Left lobe of liver (tissue), 2 donors: ENCODE measurements around the gene TMEM181. TPM values are rescaled to one million over a fixed set of nuclear protein-coding genes. Genes with fewer than 3 reads are reported as not detected.
"Not testable (repeated sequence)": the region's sequence is repeated elsewhere in the genome, so short reads cannot be mapped to it uniquely, and the experiment has no call there.

ENCODE experiments used
- ATAC-seq: fragments of 200-7000 bp; cut with Tn5 transposase; one replicate; pipeline ENCODE4 v1.9.1; 2020; ENCODE audit warnings: mild to moderate bottlenecking, moderate library complexity
- DNase-seq: peaks from one replicate; pipeline ENCODE4 v3.0.0-alpha.2; 2020; ENCODE audit warnings: low spot score
- total RNA-seq: library from RNA; stranded (reverse); gene quantifications from one replicate; pipeline ENCODE4 v1.2.1, GENCODE V29; 2021
- donor health status: DM: no; HTN: no; CAD: no; lungs with moderate emphysema.
- donor health status: DM: no; HTN: yes; CAD: no.

The TMEM181 gene
- total RNA-seq, 1 donor from 2014 or later = 12.0 TPM

DNA sequence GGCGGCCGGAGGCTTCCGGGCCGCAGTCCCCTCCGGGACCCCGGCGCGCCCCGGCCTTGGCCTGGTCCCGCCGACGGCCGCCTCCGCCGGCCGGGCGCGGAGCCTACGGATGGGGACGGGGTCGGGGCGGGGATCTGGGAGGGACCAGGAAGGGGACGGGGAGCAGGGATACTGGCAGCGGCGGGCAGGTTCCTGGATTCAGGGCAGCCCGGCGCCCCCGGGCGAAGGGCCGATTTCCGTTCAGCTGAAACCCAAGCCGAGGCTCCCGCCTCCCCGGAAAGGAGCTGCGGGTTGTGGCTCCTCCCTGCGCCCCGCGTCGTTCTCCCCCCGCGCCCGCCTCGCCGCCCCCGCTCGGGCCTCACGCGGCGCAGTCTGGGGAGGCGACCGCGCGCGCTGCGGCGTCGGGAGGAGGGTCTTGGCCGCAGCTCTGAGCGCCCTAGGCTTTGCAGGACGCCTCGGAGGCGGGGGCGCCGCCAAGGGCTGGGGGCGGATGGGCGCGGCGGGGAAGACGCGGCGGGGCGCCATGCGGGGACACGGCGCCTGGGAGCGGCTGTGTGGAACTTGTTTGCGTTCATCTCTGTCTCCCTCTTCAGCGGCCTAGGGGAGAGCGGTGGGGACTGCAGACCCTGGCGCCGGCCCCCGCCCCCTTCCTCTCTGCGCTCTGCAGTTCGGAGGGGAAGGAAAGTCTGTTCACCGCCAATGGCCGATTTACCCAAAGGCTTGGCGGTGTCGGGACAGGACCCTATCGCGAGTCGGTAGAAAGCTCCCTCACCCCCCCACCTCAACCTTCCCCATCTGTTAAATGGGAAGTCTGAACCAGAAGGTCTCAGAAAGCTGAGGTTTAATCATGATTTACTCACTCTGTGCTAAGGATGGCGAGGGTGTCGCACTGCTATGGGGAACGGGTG is 22.7 kb upstream of the TMEM181 start:
- no peak for DNase-seq

DNA sequence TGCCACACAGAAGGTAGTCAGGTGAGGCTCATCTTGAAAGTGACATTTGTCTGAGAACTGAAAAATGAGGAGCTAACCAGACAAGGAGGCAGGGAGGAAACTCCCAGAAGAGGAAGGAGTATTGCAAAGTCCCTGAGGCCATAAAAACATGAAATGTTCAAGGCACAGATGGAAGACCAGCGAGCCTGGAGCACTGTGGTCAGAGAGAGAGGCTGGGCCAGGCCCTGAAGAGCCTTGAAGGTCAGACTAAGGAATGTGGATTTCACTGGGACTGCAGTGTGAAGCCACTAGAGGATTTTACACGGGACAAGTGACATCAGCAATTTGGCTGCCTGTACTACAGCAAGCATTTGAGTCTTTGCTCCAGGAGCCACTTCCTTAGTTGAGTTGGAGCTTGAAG is 21.1 kb upstream of the TMEM181 start:
- ATAC-seq = no peak

More for the DNA sequence above, 22.7 kb upstream of the TMEM181 start:
- ATAC-seq = peak; percentile 21

DNA sequence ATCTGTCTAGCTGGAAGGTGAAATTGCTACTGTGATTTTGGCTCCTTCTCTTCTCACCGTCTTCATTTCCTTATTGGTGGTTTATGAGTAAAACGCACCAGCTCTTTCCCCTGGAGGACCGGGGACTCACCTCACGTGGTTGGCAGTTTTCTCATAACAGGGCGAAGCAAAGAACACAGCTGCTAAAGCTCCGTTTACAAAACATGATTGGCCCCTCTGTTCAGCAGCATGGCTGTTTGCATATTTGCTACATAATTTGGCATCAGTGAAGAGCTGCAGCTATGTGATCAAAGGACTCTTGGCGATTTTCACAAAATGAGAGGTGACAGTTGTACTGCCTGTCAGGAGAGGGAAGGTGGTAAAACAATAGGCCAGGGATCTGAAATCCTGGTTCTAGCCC is 20.5 kb upstream of the TMEM181 start:
- ATAC-seq = no peak

More for the DNA sequence above, 21.1 kb upstream of the TMEM181 start:
- no peak for DNase-seq

DNA sequence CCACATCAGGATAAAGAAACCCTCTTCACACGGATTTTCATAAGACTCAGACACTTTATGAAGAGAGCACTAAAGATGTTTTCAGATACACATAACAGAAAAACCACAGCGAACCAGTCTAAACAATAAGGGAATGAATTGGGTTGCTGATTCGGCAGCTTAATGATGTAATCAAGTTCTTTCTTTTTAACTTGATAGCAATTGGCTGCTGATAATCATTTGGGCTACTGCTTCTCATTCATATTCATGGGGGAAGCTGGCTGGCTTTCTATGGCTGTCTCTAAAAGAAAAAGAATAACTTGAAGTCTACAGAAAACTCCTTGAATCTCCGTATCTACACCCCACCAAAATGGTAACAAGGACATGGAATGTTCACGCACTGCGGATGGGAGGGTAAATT is 20.0 kb upstream of the TMEM181 start:
- ATAC-seq = no peak

More for the DNA sequence above, 20.5 kb upstream of the TMEM181 start:
- no peak for DNase-seq

DNA sequence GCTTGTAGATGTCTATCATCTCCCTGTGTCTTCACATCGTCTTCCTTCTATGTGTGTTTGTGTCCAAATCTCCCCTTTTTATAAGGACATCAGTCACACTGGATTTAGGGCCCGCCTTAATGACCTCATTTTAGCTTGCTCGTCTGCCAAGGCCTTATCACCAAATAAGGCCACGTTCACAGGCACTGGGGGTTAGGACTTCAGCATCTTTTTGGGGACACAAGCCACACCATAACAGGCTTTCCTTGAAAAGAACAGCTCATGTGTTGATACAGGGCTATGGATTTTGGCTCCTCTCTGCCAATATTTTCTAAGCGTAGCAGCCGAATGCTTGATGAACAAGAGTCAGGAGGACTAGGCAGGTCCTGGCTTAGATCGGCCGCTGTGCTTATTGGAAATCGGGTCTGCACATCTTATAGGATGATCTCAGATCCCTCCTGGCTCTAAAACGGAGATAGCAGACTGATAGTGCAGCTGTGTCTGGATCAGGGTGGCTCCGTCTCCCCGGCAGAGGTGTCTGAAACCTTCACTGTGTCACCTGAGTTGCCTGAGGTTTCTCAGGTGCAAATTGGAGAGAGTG is 16.2 kb upstream of the TMEM181 start:
- ATAC-seq (no peak), DNase-seq (no peak)

More for the DNA sequence above, 20.0 kb upstream of the TMEM181 start:
- DNase-seq = no peak

DNA sequence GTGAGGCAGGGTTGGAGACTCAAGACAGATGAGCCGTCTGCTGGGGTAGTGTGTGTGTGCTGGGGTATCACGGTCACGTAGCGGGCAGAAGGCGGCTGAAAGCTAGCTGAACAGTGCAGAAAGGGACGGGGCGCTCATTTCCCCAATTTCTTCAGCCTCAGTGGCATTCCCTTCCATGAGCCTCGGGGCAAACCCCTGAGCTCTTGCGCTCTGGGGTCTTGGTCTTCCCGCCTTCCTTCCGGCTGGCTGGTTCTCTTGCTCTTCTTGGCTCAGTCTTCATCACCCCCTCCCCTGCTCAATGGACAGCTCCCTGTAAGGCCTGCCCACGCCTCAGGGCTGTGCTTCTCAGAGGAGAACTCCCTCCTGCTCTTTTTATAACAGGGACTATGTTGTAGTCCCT is 15.5 kb upstream of the TMEM181 start:
- DNase-seq (no peak), ATAC-seq (no peak)

DNA sequence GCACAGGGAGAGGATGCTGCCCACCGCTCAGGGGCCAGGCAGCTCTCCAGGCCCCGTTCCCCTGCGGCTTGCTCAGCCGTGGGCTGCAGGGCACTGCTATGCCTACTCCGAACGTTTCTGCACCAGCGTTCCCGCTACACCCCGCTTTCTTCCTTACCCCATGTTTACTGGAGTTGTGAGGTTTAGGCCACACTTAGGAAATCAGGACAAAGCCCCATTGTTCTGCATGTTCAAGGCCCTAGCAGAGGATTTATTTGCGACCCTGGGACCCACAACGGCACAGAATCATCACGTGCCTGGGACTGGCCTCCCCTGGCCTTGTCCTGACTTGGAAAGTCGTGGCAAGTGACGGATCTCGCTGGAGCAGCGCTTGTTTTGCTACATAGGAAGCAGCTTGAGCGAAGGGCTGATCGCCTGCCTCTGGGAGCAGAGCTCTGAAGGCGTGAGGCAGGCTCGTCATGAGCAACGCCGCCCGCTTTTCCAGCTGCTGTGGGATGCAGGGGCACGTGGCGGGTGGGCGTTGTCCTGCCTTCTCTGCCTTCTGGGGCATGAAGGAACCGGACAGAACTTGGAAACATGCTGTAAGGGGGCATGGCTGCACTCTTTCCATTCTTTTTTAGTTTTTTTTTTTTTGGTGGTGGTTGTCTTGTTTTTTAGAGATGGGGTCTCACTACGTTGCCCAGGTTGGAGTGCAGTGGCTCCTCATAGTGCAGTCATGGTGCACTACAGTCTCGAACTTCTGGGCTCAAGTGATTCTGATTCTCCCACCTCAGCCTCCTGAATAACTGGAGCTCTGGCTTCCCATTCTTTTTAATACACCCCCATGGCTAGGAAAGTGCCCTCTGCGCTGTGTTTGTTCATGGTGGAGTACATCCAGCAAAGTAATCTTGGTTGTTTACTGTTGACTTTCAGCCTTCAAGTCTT is 14.6 kb upstream of the TMEM181 start:
- ATAC-seq (no peak), DNase-seq (no peak)

DNA sequence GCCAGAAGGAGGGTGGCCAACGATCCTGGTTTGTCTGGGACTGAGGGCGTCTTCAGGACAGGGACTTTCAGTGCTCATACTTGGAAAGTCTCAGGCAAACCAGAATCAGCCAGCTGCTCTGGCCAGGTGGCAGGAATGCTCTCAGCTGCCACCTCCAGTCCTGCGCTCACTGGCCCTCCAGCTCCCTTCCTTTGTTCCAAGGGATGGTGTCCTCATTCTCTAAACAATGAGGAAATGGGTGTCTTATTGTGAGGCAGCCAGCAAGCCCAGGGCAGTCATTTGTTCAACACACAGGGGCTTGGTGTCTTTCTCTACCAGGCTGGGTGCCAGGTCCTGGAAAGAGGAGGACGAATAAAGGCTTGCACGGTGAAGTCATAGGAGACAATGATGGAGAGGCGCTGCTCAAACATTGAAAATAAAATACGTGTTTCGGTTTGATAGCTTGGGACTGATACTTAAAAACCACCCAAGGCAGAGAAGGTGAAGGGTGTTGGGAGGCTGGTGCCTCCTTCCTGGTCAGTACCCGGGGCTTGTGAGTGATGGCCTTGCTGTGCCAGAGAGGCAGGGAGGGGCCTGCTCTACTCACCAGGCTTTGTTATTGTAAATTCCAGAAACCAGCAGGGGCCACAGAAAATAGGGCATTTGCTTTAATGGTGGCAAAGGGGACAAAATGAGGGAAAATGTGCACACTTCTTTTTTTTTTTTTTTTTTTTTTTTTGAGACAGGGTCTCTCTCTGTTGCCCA is 11.3 kb upstream of the TMEM181 start:
- DNase-seq (no peak), ATAC-seq (no peak)

DNA sequence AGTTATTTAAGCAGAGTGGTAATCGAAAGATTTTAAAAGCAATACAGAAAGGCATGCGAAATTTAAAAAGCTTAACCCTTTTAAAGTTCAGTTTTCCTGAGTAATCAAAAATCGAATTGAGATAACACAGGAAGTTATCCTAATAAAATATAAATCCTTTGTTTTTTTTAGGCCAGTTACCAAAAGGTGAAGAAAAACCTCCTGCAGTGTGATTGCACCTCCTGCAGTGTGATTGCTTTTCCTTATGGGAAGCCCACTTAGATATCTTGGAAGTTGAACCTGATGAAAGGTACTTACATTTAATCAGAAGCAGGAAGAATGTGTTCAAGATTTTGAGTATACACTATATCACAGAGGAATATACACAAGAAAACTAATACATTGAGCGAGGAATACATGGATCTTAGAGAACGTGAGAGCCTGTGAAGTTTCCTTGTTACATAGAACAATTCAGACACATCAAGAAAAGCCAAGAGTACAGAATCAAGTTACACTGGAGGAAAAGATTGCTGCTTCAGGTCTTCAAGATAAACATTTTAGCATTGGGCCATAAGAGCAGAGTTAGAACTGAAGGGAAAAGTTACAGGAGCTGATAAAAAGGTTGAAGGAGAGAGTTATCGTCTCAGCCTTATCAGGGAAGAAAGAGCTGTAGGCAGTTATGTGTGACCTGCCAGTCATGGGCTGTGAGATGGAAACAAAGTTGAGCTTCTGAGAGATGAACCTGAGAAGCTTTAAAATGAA is 7.7 kb upstream of the TMEM181 start:
- ATAC-seq (no peak), DNase-seq (no peak)

DNA sequence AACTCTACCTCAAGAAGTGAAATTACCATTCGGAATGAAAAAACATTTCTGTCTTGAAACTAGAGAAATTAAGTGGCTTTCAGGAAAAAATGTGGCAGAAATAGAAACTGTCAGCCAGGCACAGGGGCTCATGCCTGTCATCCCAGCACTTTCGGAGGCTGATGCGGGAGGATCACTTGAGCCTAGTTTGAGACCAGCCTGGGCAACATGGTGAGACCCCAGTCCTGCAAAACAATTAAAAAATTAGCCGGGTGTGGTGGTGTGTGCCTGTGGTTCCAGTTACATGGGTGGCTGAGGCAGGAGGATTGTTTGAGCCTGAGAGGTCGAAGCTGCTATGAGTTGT is 7.1 kb upstream of the TMEM181 start:
- DNase-seq = no peak
- ATAC-seq = no peak

DNA sequence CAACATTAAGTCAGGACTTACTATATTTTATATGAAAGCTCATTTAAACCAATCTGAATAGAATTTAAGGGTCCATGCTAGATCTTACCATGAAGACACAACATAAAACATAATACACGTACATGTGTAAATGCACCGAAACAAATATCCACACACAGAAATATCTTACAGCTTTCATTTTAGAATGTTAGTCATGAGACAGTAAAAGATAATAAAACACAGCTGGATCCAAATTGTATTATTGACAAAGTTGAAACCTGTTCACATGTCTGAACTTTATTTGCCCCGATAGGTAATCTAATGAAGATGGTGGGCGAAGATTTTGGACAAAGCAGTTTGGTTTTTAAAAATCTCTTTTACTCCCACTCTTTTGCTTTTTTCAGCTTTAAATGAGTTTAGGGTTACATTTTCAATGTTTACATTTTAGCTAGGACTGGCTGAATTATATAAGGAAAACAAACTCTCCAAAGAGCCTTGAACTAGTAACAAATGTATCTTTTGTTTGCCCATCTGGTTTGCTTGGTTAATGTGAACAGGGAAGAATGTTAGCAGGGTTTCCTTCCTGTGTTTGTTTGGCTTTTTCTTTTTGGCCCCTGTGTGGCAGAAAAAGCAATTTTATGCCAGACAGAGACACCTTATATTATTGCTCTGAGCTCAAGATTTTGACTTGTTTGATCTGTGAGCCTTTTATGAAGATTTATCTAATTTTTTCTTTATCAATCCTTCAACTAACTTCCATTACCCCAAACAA is 5.1 kb upstream of the TMEM181 start:
- no peak for DNase-seq
- no peak for ATAC-seq

DNA sequence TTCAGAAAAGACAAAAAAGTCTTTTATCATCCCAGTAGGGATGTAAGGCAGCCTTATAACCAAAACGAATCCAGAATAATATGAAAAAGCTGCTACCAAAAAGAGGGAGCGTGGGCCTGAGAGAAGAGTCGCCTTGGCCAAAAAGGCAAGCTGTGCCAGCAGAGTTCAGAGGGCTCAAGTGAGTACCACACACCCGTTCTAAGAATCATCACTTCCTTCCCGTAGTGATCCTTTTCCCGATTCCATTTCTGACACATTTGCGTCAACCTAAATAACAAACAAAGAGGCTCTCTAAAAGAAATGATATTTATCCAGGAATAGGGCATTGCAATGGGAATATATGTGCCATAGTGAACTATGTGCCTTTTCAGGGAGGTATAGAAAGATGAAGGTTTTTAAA is 3.8 kb upstream of the TMEM181 start:
- ATAC-seq (no peak), DNase-seq (no peak)

DNA sequence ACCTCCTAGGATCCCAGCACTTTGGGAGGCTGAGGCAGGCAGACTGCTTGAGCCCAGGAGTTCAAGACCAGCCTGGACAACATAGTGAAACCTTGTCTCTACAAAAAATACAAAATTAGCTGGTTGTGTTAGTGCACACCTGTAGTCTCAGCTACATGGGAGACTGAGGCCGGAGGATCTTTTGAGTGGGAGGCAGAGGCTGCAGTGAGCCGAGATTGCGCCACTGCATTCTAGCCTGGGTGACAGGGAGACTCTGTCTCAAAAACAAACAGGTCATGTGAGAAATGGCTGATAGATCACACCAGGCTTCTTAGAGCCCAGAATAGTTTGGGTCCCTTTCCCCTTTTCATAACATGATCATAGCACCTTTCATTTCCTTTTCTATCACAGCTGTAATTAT is 2.8 kb upstream of the TMEM181 start:
- not testable (repeated sequence) for DNase-seq, ATAC-seq

DNA sequence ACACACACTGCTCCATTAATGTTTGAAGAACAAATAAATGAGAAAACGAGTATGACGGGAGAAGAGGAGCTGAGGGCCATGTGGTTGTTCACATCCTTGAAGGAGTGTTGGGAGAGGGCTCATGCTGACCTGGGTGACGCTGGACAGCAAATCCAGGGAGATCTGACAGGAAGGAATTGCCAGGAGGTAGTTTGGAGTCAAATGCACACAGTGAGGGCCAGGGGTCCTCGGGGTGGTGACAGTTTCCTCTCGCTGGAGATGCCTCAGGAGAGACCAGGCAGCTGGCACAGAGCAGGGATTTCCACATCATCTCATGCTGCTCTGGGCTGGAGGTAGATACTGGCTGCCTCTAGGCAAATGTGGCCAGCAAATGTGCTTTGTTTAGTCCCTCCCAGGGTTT is 2.0 kb upstream of the TMEM181 start:
- ATAC-seq (no peak), DNase-seq (no peak)

DNA sequence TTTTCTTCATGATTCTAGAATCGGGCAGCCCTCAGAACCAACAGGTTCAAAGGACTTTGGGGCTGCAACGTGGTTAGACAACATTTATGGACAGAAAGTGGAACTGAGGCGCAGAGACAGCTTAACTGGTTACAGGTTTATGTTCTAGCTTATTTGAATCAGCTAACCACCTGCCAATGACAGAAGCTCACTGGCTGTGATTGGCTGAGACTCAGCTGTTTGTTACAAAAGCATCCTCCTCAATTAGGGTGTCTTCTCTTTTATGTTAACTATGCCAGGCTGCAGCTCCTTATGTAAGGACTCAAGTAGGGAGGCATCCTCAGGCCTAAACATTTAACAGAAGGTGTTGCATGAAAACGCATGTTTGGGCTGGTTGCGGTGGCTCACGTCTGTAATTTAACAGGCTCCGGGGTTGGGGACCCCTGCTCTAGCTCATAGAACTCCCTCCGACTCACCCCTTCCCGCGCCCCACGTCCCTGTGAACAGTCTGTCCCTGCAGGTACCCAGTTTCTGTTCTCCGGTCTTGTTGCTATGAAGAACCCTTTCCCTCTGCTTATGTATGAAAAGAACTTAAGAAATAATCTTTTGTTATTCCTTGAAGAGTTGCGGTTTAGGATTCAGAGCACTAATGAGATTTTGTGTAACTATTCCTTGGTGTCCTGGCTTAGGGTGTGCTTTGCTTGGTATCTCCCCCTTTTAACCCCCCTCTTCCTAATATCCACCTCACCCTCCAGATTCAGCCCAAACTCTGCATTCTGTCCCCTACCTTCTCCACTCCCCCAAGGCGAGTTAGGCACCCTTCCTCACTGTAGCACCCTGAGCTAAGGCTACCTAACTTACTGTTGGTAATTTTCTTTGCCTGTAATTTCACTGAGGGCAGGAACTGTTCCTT is 1.2 kb upstream of the TMEM181 start:
- DNase-seq (no peak), ATAC-seq (no peak)

DNA sequence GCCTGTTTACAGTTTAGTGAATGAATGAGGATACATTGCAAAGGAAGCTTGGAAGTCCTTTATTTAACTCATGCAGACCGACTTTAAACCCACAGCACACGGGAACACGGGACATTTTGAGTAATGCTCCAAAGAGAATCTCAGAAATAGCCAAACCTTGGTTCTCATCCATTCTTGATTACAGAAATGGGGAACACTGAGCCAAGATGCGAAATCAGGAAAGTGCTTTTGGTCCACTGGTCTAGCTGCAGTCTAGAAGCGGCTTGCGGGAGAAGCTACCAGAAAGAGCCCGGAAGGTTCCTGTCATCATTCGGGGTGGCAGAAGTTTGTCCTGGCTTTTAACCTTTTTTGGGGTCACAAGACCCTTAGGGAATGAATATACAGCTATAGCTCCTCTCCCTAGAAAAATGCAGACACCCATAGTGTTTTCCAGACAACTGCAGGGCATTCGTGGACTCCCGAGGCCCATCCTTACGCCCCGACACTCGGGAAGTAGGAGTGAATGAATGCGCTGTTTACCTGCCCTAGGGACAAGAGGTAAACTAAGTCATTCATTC is 475 bp upstream of the TMEM181 start:
- no peak for ATAC-seq
- no peak for DNase-seq

DNA sequence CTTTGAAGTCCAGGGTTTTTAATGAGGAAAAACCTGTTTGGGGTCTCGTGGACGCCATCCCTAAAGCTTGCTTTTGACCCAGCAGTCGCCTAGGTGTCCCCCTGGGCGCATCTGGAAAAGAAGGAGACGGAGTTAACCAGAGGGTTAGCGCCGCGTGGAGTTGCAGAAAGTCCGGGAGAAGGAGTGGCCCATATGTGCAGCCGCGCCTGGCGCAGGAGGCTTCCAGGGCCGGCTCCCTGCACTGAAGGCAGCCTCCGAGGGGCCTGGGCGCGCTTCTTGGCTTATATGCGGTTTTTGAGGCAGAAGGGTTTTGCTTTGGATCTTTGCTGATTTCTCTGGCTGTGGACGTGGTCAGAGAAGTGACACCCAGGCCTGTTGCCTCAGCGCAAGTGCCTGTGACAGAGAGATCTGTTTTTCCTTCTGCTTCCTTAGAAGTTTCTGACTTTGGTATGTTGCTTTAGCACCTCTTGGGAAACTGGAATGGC is 987 bp downstream of the TMEM181 start:
- ATAC-seq (peak; percentile 47), DNase-seq (no peak)
